Measurements from ENCODE around the gene NKX1-1. TPM values are rescaled to one million over a fixed set of nuclear protein-coding genes. Genes with fewer than 3 reads are reported as not detected.

Gene NKX1-1
- total RNA-seq, 1 experiment from 2014 or later = not detected

- Histone ChIP-seq H3K4me3 (no peak overlapping the region), H2AFZ (no peak overlapping the region), H3K27ac (no peak overlapping the region), H3K27me3 (ENCODE audit: insufficient read depth, low read depth) (no peaks in the 10 kb centered on the region), H4K20me1 (ENCODE audit: insufficient read depth) (no peaks in the 10 kb centered on the region), H3K4me2 (no peak overlapping the region), H3K36me3 (ENCODE audit: low read depth) (no peaks in the 10 kb centered on the region), H3K79me2 (ENCODE audit: low read depth) (no peaks in the 10 kb centered on the region), H3F3A (ENCODE audit: insufficient read depth, low read depth) (no peaks in the 10 kb centered on the region), H3K4me1 (replicated peaks; ENCODE audit: insufficient read depth) (no peaks in the 10 kb centered on the region), H3K9me2 (ENCODE audit: insufficient read depth) (no peaks in the 10 kb centered on the region), H3K9me3 (ENCODE audit: insufficient read depth, low read depth) (no peaks in the 10 kb centered on the region)
- TF ChIP-seq EZH2 (IDR thresholded peaks at IDR 0.05; ENCODE audit: low read depth) (no peak), CTCF (conservative IDR thresholded peaks at IDR 0.05) (no peak)
- CTCF ChIA-PET = no interaction called here
- no peak for DNase-seq
- POLR2A ChIA-PET (ENCODE audit: unreplicated experiment) = no interaction called here
- no TSS peak for BruUV-seq (replicated peaks)
- intact Hi-C loops (cut with micrococcal nuclease; ENCODE audit: unreplicated experiment) = no loop called here
Observed at GRCh38 chr4:1377606-1378261, 28.5 kb downstream of the NKX1-1 start.

GRCh38 chr4:1376841-1377605 lies 29.2 kb downstream of the NKX1-1 start:
- DNase-seq = no peak
- ChIA-PET POLR2A (ENCODE audit: unreplicated experiment) (no interaction called here), CTCF (no interaction called here)
- H2AFZ ChIP-seq = no peak overlapping the region
- intact Hi-C loops (cut with micrococcal nuclease; ENCODE audit: unreplicated experiment) = no loop called here
- no peak overlapping the region for H3K4me2 ChIP-seq
- H3K27ac ChIP-seq = no peak overlapping the region
- no TSS peak for BruUV-seq (replicated peaks)
- H3K36me3 ChIP-seq (ENCODE audit: low read depth) = no peaks in the 10 kb centered on the region
- no peaks in the 10 kb centered on the region for H3K27me3 ChIP-seq (ENCODE audit: insufficient read depth, low read depth)
- no peaks in the 10 kb centered on the region for H3K4me1 ChIP-seq (replicated peaks; ENCODE audit: insufficient read depth)
- H3K9me2 ChIP-seq (ENCODE audit: insufficient read depth) = no peaks in the 10 kb centered on the region
- no peak for TF ChIP-seq EZH2 (IDR thresholded peaks at IDR 0.05; ENCODE audit: low read depth)
- no peak for TF ChIP-seq CTCF (conservative IDR thresholded peaks at IDR 0.05)
- H3K79me2 ChIP-seq (ENCODE audit: low read depth) = no peaks in the 10 kb centered on the region
- H3F3A ChIP-seq (ENCODE audit: insufficient read depth, low read depth) = no peaks in the 10 kb centered on the region
- H4K20me1 ChIP-seq (ENCODE audit: insufficient read depth) = no peaks in the 10 kb centered on the region
- no peak overlapping the region for H3K4me3 ChIP-seq
- H3K9me3 ChIP-seq (ENCODE audit: insufficient read depth, low read depth) = no peaks in the 10 kb centered on the region

GRCh38 chr4:1376391-1376840 lies 29.8 kb downstream of the NKX1-1 start:
- Histone ChIP-seq H3K4me1 (replicated peaks; ENCODE audit: insufficient read depth) (no peaks in the 10 kb centered on the region), H3K9me2 (ENCODE audit: insufficient read depth) (no peaks in the 10 kb centered on the region), H3K79me2 (ENCODE audit: low read depth) (no peaks in the 10 kb centered on the region), H3K4me2 (no peak overlapping the region), H4K20me1 (ENCODE audit: insufficient read depth) (no peaks in the 10 kb centered on the region), H3K9me3 (ENCODE audit: insufficient read depth, low read depth) (no peaks in the 10 kb centered on the region), H3K36me3 (ENCODE audit: low read depth) (no peaks in the 10 kb centered on the region), H2AFZ (no peak overlapping the region), H3K27me3 (ENCODE audit: insufficient read depth, low read depth) (no peaks in the 10 kb centered on the region), H3K4me3 (no peak overlapping the region), H3F3A (ENCODE audit: insufficient read depth, low read depth) (no peaks in the 10 kb centered on the region), H3K27ac (no peak overlapping the region)
- no peak for DNase-seq
- intact Hi-C loops (cut with micrococcal nuclease; ENCODE audit: unreplicated experiment) = no loop called here
- ChIA-PET POLR2A (ENCODE audit: unreplicated experiment) (no interaction called here), CTCF (no interaction called here)
- BruUV-seq (replicated peaks) = no TSS peak
- TF ChIP-seq EZH2 (IDR thresholded peaks at IDR 0.05; ENCODE audit: low read depth) = no peak
